A549 (cell line): Measurements from ENCODE around the gene ATP13A3. TPM values are rescaled to one million over a fixed set of nuclear protein-coding genes. Genes with fewer than 3 reads are reported as not detected.

ENCODE experiments used
- ATAC-seq, 2 experiments: fragments of 200-7000 bp in 1 of 2; fragments of >200 bp in 1 of 2; cut with Nextera tagmentation in 1 of 2; cut with Tn5 transposase in 1 of 2; 3 replicates each; pipeline versions ENCODE4 v1.8.0 to v1.9.1; 2018 to 2020; ENCODE audit warnings: mild to moderate bottlenecking in 1 of 2, moderate library complexity in 1 of 2
- CTCF ChIA-PET: fragments of 300-600 bp; sonication (Branson Sonifier 250); formaldehyde crosslinking; extraction: SDS; loops from one replicate; lab custom pipeline; 2021; ENCODE audit warnings: antibody characterized with exemption, inconsistent platforms; lab: Yijun Ruan, JAX
- POLR2A ChIA-PET: fragments of 350-600 bp; formaldehyde crosslinking; extraction: SDS; loops from one replicate; lab custom pipeline; 2021; ENCODE audit warnings: antibody characterized with exemption, inconsistent platforms; lab: Yijun Ruan, JAX
- DNase-seq, 2 experiments: peaks; one replicate each; pipeline versions ENCODE4 v3.0.0 to v3.0.0-alpha.2; 2011 to 2016; ENCODE audit warnings: low read depth in 1 of 2, low spot score in 1 of 2
- FAIRE-seq: peaks from 2 replicates; lab custom pipeline; 2011; peaks lifted over from hg19 to GRCh38; lab: Jason Lieb, UNC
- H3K27ac ChIP-seq, 2 experiments: fragments of >200 bp; sonication (Bioruptor Twin); formaldehyde crosslinking; 3 replicates each; pipeline ENCODE4 v1.5.1; 2016 to 2017
- H3K4me1 ChIP-seq: fragments of >200 bp; sonication (Bioruptor Twin); formaldehyde crosslinking; 3 replicates; pipeline ENCODE4 v1.6.1; 2016
- H3K4me2 ChIP-seq: fragments of >200 bp; sonication (Bioruptor Twin); formaldehyde crosslinking; 3 replicates; pipeline ENCODE4 v1.6.1; 2016
- H3K4me3 ChIP-seq: fragments of >200 bp; sonication (Bioruptor Twin); formaldehyde crosslinking; 3 replicates; pipeline ENCODE4 v1.5.1; 2016
- H3K9me3 ChIP-seq: fragments of >200 bp; sonication (Bioruptor Twin); formaldehyde crosslinking; 3 replicates; pipeline ENCODE4 v1.6.1; 2016
- BCL3 ChIP-seq: fragments of >200 bp; sonication (Bioruptor Twin); formaldehyde crosslinking; IDR thresholded peaks from 3 replicates; pipeline ENCODE4 v1.6.1; 2016
- BHLHE40 ChIP-seq: IDR thresholded peaks from 2 replicates; pipeline ENCODE4 v1.6.1; 2012; ENCODE audit warnings: low read depth, low read length, inconsistent platforms
- CBX8 ChIP-seq: fragments of 200-600 bp; sonication (generic); IDR thresholded peaks from 2 replicates; pipeline ENCODE4 v1.6.1; 2016
- CEBPB ChIP-seq, 2 experiments: fragments of >200 bp in 1 of 2; sonication (Bioruptor Twin) in 1 of 2; formaldehyde crosslinking in 1 of 2; IDR thresholded peaks; 2 replicates each; pipeline ENCODE4 v1.6.1; 2012 to 2016
- E2F6 ChIP-seq: IDR thresholded peaks from 2 replicates; pipeline ENCODE4 v1.6.1; 2012; ENCODE audit warnings: low read depth, borderline replicate concordance
- ELK1 ChIP-seq: fragments of 150-350 bp; IDR thresholded peaks from 2 replicates; pipeline ENCODE4 v1.6.1; 2014; ENCODE audit warnings: low read depth, mild to moderate bottlenecking, low read length
- EP300 ChIP-seq, 2 experiments: fragments of >200 bp; sonication (Bioruptor Twin); formaldehyde crosslinking; IDR thresholded peaks; 2 replicates in 1 of 2; 3 replicates in 1 of 2; pipeline ENCODE4 v1.6.1; 2016 to 2017
- FOSL2 ChIP-seq, 2 experiments: fragments of 450-650 bp in 1 of 2; fragments of >200 bp in 1 of 2; sonication (Bioruptor Twin) in 1 of 2; formaldehyde crosslinking; IDR thresholded peaks; 2 replicates each; pipeline versions ENCODE4 v1.5.0 to v1.6.1; 2016 to 2020; ENCODE audit warnings: mild to moderate bottlenecking in 1 of 2, moderate library complexity in 1 of 2
- FOXS1 ChIP-seq: fragments of 250-450 bp; sonication (Bioruptor Pico); IDR thresholded peaks from 2 replicates; pipeline ENCODE4 v1.5.0; 2020; ENCODE audit warnings: mild to moderate bottlenecking, moderate library complexity
- GATA3 ChIP-seq: IDR thresholded peaks from 2 replicates; pipeline ENCODE4 v1.6.1; 2012; ENCODE audit warnings: borderline replicate concordance
- HDAC2 ChIP-seq: fragments of 200-600 bp; sonication (generic); IDR thresholded peaks from 2 replicates; pipeline ENCODE4 v1.6.1; 2016
- HES2 ChIP-seq: fragments of >200 bp; sonication (Bioruptor Twin); formaldehyde crosslinking; IDR thresholded peaks from 2 replicates; pipeline ENCODE4 v1.6.1; 2016
- HEYL ChIP-seq: fragments of 250-450 bp; sonication (Bioruptor Pico); IDR thresholded peaks from 2 replicates; pipeline ENCODE4 v1.8.0; 2021; ENCODE audit warnings: mild to moderate bottlenecking, moderate library complexity
- JUN ChIP-seq, 2 experiments: fragments of >200 bp; sonication (Bioruptor Twin); formaldehyde crosslinking; IDR thresholded peaks; 2 replicates in 1 of 2; 3 replicates in 1 of 2; pipeline ENCODE4 v1.6.1; 2016 to 2017
- JUNB ChIP-seq: fragments of >200 bp; sonication (Bioruptor Twin); formaldehyde crosslinking; IDR thresholded peaks from 2 replicates; pipeline ENCODE4 v1.6.1; 2016
- KDM5A ChIP-seq: fragments of 200-600 bp; sonication (generic); IDR thresholded peaks from 2 replicates; pipeline ENCODE4 v1.6.1; 2016; ENCODE audit warnings: antibody characterized with exemption, mild to moderate bottlenecking
- MAFK ChIP-seq: fragments of 450-650 bp; IDR thresholded peaks from 2 replicates; pipeline ENCODE4 v1.6.1; 2014; ENCODE audit not compliant: partially characterized antibody
- MAZ ChIP-seq: fragments of 150-350 bp; IDR thresholded peaks from 2 replicates; pipeline ENCODE4 v1.6.1; 2014; ENCODE audit warnings: antibody characterized with exemption, low read depth, low read length, borderline replicate concordance
- MYC ChIP-seq: IDR thresholded peaks from 2 replicates; pipeline ENCODE4 v1.6.1; 2012; ENCODE audit warnings: mild to moderate bottlenecking, inconsistent platforms, low read length, improper control_type of control experiment, borderline replicate concordance
- NR3C1 ChIP-seq: fragments of >200 bp; sonication (Bioruptor Twin); formaldehyde crosslinking; IDR thresholded peaks from 3 replicates; pipeline ENCODE4 v1.6.1; 2017
- POLR2AphosphoS2 ChIP-seq: conservative IDR thresholded peaks from 2 replicates; pipeline ENCODE4 v1.6.1; 2012; ENCODE audit warnings: low read length, improper control_type of control experiment, inconsistent platforms
- RAD21 ChIP-seq, 2 experiments: fragments of >200 bp in 1 of 2; sonication (Bioruptor Twin) in 1 of 2; formaldehyde crosslinking in 1 of 2; IDR thresholded peaks in 1 of 2; conservative IDR thresholded peaks in 1 of 2; 2 replicates in 1 of 2; 3 replicates in 1 of 2; pipeline ENCODE4 v1.6.1; 2012 to 2018; ENCODE audit warnings: inconsistent platforms in 1 of 2
- SMC3 ChIP-seq: fragments of >200 bp; sonication (Bioruptor Twin); formaldehyde crosslinking; IDR thresholded peaks from 3 replicates; pipeline ENCODE4 v1.6.1; 2018; ENCODE audit warnings: inconsistent platforms
- SREBF2 ChIP-seq: fragments of 450-650 bp; IDR thresholded peaks from 2 replicates; pipeline ENCODE4 v1.6.1; 2014; ENCODE audit warnings: mild to moderate bottlenecking, moderate library complexity
- TFCP2L1 ChIP-seq: fragments of 250-450 bp; sonication (Bioruptor Pico); IDR thresholded peaks from 2 replicates; pipeline ENCODE4 v1.5.0; 2021; ENCODE audit warnings: mild to moderate bottlenecking
- TP53 ChIP-seq: fragments of 250-450 bp; sonication (Bioruptor Pico); IDR thresholded peaks from 2 replicates; pipeline ENCODE4 v1.5.0; 2021; ENCODE audit warnings: mild to moderate bottlenecking, moderate library complexity
- USF2 ChIP-seq: fragments of 450-650 bp; IDR thresholded peaks from 2 replicates; pipeline ENCODE4 v1.6.1; 2014; ENCODE audit warnings: antibody characterized with exemption
- ZFP36 ChIP-seq: fragments of 450-650 bp; IDR thresholded peaks from 2 replicates; pipeline ENCODE4 v1.6.1; 2014; ENCODE audit warnings: borderline replicate concordance; ENCODE audit not compliant: partially characterized antibody
- ZNF302 ChIP-seq: fragments of 250-450 bp; sonication (Bioruptor Pico); IDR thresholded peaks from 2 replicates; pipeline ENCODE4 v1.9.0; 2021; ENCODE audit warnings: inconsistent platforms, mild to moderate bottlenecking, moderate library complexity
- ZSCAN20 ChIP-seq: fragments of 250-450 bp; sonication (Bioruptor Pico); IDR thresholded peaks from 2 replicates; pipeline ENCODE4 v1.8.0; 2022; ENCODE audit warnings: mild to moderate bottlenecking, moderate library complexity
- WGBS: methylation state at CpG from one replicate; pipeline ENCODE4 v1.1.6; 2017; ENCODE audit errors: missing lambda C conversion rate; 5-methylcytosine and 5-hydroxymethylcytosine counted together
- polyA plus RNA-seq, 4 experiments: library from polyadenylated mRNA; depleted of rRNA in 3 of 4; stranded (reverse); fragments of >200 nt; fragmentation: RNase III in 1 of 4; extraction: RNeasy Plus Mini Kit Qiagen cat#74134 plus additional on column Dnase treatment in 1 of 4; gene quantifications; 2 replicates in 3 of 4; 3 replicates in 1 of 4; pipeline ENCODE4 v1.2.3, GENCODE V29; 2011 to 2017

The ATP13A3 gene
- polyA plus RNA-seq, 2 of the 4 experiments (the other 2 are of a cell fraction), result 63.6 to 102 TPM

GRCh38 chr3:194431554-194431953 is 55.2 kb downstream of the ATP13A3 start:
- Histone ChIP-seq H3K4me1 (no peaks in the 10 kb centered on the region), H3K4me3 (no peak overlapping the region), H3K4me2 (no peak overlapping the region), H3K27ac (no peak overlapping the region), H3K9me3 (no peaks in the 10 kb centered on the region)
- ATAC-seq (no peak), DNase-seq (no peak), FAIRE-seq (no peak)
- 84% methylated on average over 5 of the region's 5 CpGs for WGBS
- CTCF ChIA-PET, result interaction anchor here (1.0 kb wide), 1 partner anchor 10 kb away, joined by 3 read pairs; no protein-coding TSS in a partner anchor
- POLR2A ChIA-PET, result no interaction called here
- TF ChIP-seq TFCP2L1 (CRISPR knock-in tag) (no peak), NR3C1 (no peak), SMC3 (no peak), HEYL (CRISPR knock-in tag) (no peak), JUN (IDR thresholded peaks at IDR 0.05) (no peak)

GRCh38 chr3:194425399-194425798 is 61.4 kb downstream of the ATP13A3 start:
- WGBS, result 91% methylated on average over 4 of the region's 4 CpGs
- DNase-seq (no peak), FAIRE-seq (no peak), ATAC-seq (no peak)
- Histone ChIP-seq H3K4me1 (peaks cover 12% of the 10 kb centered on the region; the same call in 2 of the 3 replicates), H3K27ac (no peak overlapping the region), H3K9me3 (no peaks in the 10 kb centered on the region), H3K4me3 (no peak overlapping the region), H3K4me2 (no peak overlapping the region)
- POLR2A ChIA-PET, result no interaction called here
- TF ChIP-seq MAZ, result no peak
- no peak for TF ChIP-seq POLR2AphosphoS2
- TF ChIP-seq SREBF2, result no peak
- no peak for TF ChIP-seq JUN (IDR thresholded peaks at IDR 0.05)
- no peak for TF ChIP-seq KDM5A
- TF ChIP-seq MYC, result no peak
- no peak for TF ChIP-seq JUNB
- TF ChIP-seq TFCP2L1 (CRISPR knock-in tag), result no peak
- TF ChIP-seq MAFK, result no peak
- TF ChIP-seq BHLHE40, result no peak
- TF ChIP-seq ZFP36, result no peak
- no peak for TF ChIP-seq CBX8
- CTCF ChIA-PET, result no interaction called here

GRCh38 chr3:194424953-194425352 is 61.8 kb downstream of the ATP13A3 start:
- POLR2A ChIA-PET, result no interaction called here
- Histone ChIP-seq H3K27ac (no peak overlapping the region), H3K9me3 (no peaks in the 10 kb centered on the region), H3K4me2 (no peak overlapping the region), H3K4me1 (peaks cover 12% of the 10 kb centered on the region; the same call in 2 of the 3 replicates), H3K4me3 (no peak overlapping the region)
- DNase-seq (no peak), FAIRE-seq (no peak), ATAC-seq (no peak)
- TF ChIP-seq MYC (no peak), ZSCAN20 (no peak), ZNF302 (CRISPR knock-in tag) (no peak)
- CTCF ChIA-PET, result no interaction called here
- WGBS, result 97% methylated on average over 7 of the region's 7 CpGs

- Histone ChIP-seq H3K4me1 (peaks cover 12% of the 10 kb centered on the region; the same call in 2 of the 3 replicates), H3K4me3 (no peak overlapping the region), H3K9me3 (no peaks in the 10 kb centered on the region), H3K27ac (no peak overlapping the region), H3K4me2 (no peak overlapping the region)
- ChIA-PET POLR2A (no interaction called here), CTCF (no interaction called here)
- FAIRE-seq, result no peak
- no peak for ATAC-seq
- no peak for DNase-seq
- WGBS, result 100% methylated on average over 1 of the region's 1 CpG
- TF ChIP-seq BCL3 (no peak), HDAC2 (no peak), USF2 (no peak), TP53 (CRISPR knock-in tag) (no peak), SMC3 (no peak), JUNB (no peak), BHLHE40 (no peak), ZSCAN20 (no peak), ELK1 (no peak), FOXS1 (CRISPR knock-in tag) (no peak), FOSL2 (IDR thresholded peaks at IDR 0.05) (no peak), FOSL2 (CRISPR knock-in tag; IDR thresholded peaks at IDR 0.05) (no peak), EP300 (IDR thresholded peaks at IDR 0.05) (no peak), RAD21 (conservative IDR thresholded peaks at IDR 0.05 in 1 of 2, IDR thresholded peaks at IDR 0.05 in 1 of 2) (no peak), E2F6 (no peak), CEBPB (IDR thresholded peaks at IDR 0.05) (no peak), GATA3 (no peak), HES2 (no peak)
Measured at GRCh38 chr3:194424373-194424772, 62.4 kb downstream of the ATP13A3 start.
